Natural killer cell (primary cell): ENCODE data around the gene PARD3B. TPM values are rescaled to one million over a fixed set of nuclear protein-coding genes. Genes with fewer than 3 reads are reported as not detected.

ENCODE experiments used
- ATAC-seq, 3 donors: fragments of 150-1000 bp in 2 of 3; fragments of 200-7000 bp in 1 of 3; cut with Tn5 transposase; 1 replicate in 1 of 3; 2 replicates in 2 of 3; pipeline ENCODE4 v1.10.0; 2021; ENCODE audit warnings: mild to moderate bottlenecking in 2 of 3, moderate library complexity in 2 of 3
- DNase-seq, 2 donors: peaks; one replicate each; pipeline versions ENCODE4 v3.0.0 to v3.0.0-alpha.2; 2013 to 2021; ENCODE audit warnings: mixed read lengths in 1 of 2
- H3K27ac ChIP-seq: one replicate; pipeline ENCODE4 v1.5.1; 2013; ENCODE audit warnings: mild to moderate bottlenecking, low read length
- H3K27me3 ChIP-seq: one replicate; pipeline ENCODE4 v1.6.1; 2013; ENCODE audit warnings: low read length; ENCODE audit not compliant: control insufficient read depth, insufficient read depth
- H3K36me3 ChIP-seq: one replicate; pipeline ENCODE4 v1.6.1; 2013; ENCODE audit warnings: low read length; ENCODE audit not compliant: control insufficient read depth, insufficient read depth
- H3K4me1 ChIP-seq: one replicate; pipeline ENCODE4 v1.6.1; 2013; ENCODE audit warnings: low read length; ENCODE audit not compliant: control insufficient read depth, insufficient read depth
- H3K4me3 ChIP-seq: one replicate; pipeline ENCODE4 v1.5.1; 2013; ENCODE audit warnings: low read length
- H3K9me3 ChIP-seq: one replicate; pipeline ENCODE4 v1.6.1; 2013; ENCODE audit warnings: low read length; ENCODE audit not compliant: control insufficient read depth, insufficient read depth
- H3K27ac Mint-ChIP-seq, 2 donors: one replicate each; pipeline ENCODE4 v1.8.0; 2022; ENCODE audit warnings: mild to moderate bottlenecking in 2 of 2, mixed read lengths in 2 of 2, moderate library complexity in 1 of 2
- H3K27me3 Mint-ChIP-seq, 2 donors: one replicate each; pipeline ENCODE4 v1.8.0; 2022; ENCODE audit warnings: low read depth in 2 of 2, mixed read lengths in 2 of 2
- H3K36me3 Mint-ChIP-seq: one replicate; pipeline ENCODE4 v1.8.0; 2022; ENCODE audit warnings: mixed read lengths
- H3K4me1 Mint-ChIP-seq, 2 donors: one replicate each; pipeline ENCODE4 v1.8.0; 2022; ENCODE audit warnings: mixed read lengths in 2 of 2
- H3K4me3 Mint-ChIP-seq: one replicate; pipeline ENCODE4 v1.8.0; 2022; ENCODE audit warnings: mild to moderate bottlenecking, moderate library complexity, mixed read lengths
- H3K9me3 Mint-ChIP-seq, 2 donors: one replicate each; pipeline ENCODE4 v1.8.0; 2022; ENCODE audit warnings: mixed read lengths in 2 of 2
- CTCF ChIP-seq: fragments of 200-600 bp; IDR thresholded peaks from one replicate; pipeline ENCODE4 v1.8.0; 2022; ENCODE audit warnings: antibody characterized with exemption
- WGBS: methylation state at CpG from one replicate; pipeline ENCODE4 v1.1.7; 2013; ENCODE audit warnings: missing lambda C conversion rate; ENCODE audit not compliant: insufficient coverage; 5-methylcytosine and 5-hydroxymethylcytosine counted together
- intact Hi-C: fragments of 100-400 bp; cut with micrococcal nuclease; formaldehyde crosslinking; loops from one replicate; pipeline ENCODE4 v1.14.2; 2022
- total RNA-seq, 4 donors: library from RNA; stranded (reverse); fragments of 120-200 nt in 1 of 4; gene quantifications; one replicate each; pipeline versions ENCODE4 v1.2.3 to v1.2.4, GENCODE V29; 2013 to 2022

The PARD3B gene
- total RNA-seq, 3 donors from 2014 or later (not counting 1 experiment from before 2014, with no cell fraction given), result 0.13 to 0.45 TPM; not detected in 1

GRCh38 chr2:205089958-205090357 lies 544.7 kb downstream of the PARD3B start:
- no peaks in the 10 kb centered on the region for H3K4me1 Mint-ChIP-seq
- H3K27ac Mint-ChIP-seq, result no peak overlapping the region
- ATAC-seq, result no peak
- no peaks in the 10 kb centered on the region for H3K36me3 ChIP-seq
- 83% methylated on average over 2 of the region's 2 CpGs for WGBS
- no peak for DNase-seq
- H3K27me3 ChIP-seq, result no peaks in the 10 kb centered on the region
- no peak for TF ChIP-seq CTCF
- intact Hi-C loops, result no loop called here
- no peak overlapping the region for H3K27ac ChIP-seq
- H3K9me3 ChIP-seq, result no peaks in the 10 kb centered on the region
- no peaks in the 10 kb centered on the region for H3K9me3 Mint-ChIP-seq
- no peaks in the 10 kb centered on the region for H3K4me1 ChIP-seq
- no peak overlapping the region for H3K4me3 ChIP-seq
- no peaks in the 10 kb centered on the region for H3K27me3 Mint-ChIP-seq
- H3K36me3 Mint-ChIP-seq, result no peaks in the 10 kb centered on the region
- H3K4me3 Mint-ChIP-seq, result no peak overlapping the region

GRCh38 chr2:205091411-205091810 lies 546.1 kb downstream of the PARD3B start:
- Histone ChIP-seq H3K4me3 (no peak overlapping the region), H3K4me1 (no peaks in the 10 kb centered on the region), H3K27ac (no peak overlapping the region), H3K9me3 (no peaks in the 10 kb centered on the region), H3K36me3 (no peaks in the 10 kb centered on the region), H3K27me3 (no peaks in the 10 kb centered on the region)
- Mint-ChIP-seq H3K36me3 (no peaks in the 10 kb centered on the region), H3K9me3 (no peaks in the 10 kb centered on the region), H3K4me3 (no peak overlapping the region), H3K27me3 (no peaks in the 10 kb centered on the region), H3K27ac (no peak overlapping the region), H3K4me1 (no peaks in the 10 kb centered on the region)
- intact Hi-C loops, result no loop called here
- no peak for DNase-seq
- no peak for ATAC-seq
- WGBS, result 94% methylated on average over 2 of the region's 3 CpGs
- no peak for TF ChIP-seq CTCF

GRCh38 chr2:205094031-205094430 lies 548.8 kb downstream of the PARD3B start:
- H3K36me3 ChIP-seq, result no peaks in the 10 kb centered on the region
- Mint-ChIP-seq H3K27ac (no peak overlapping the region), H3K27me3 (no peaks in the 10 kb centered on the region), H3K9me3 (no peaks in the 10 kb centered on the region), H3K36me3 (no peaks in the 10 kb centered on the region), H3K4me3 (no peak overlapping the region), H3K4me1 (no peaks in the 10 kb centered on the region)
- TF ChIP-seq CTCF, result no peak
- H3K4me1 ChIP-seq, result no peaks in the 10 kb centered on the region
- 81% methylated on average over 2 of the region's 3 CpGs for WGBS
- H3K9me3 ChIP-seq, result no peaks in the 10 kb centered on the region
- DNase-seq, result no peak
- ATAC-seq, result no peak
- no peak overlapping the region for H3K27ac ChIP-seq
- H3K27me3 ChIP-seq, result no peaks in the 10 kb centered on the region
- intact Hi-C loops, result no loop called here
- H3K4me3 ChIP-seq, result no peak overlapping the region

GRCh38 chr2:205103699-205104098 lies 558.4 kb downstream of the PARD3B start:
- H3K9me3 ChIP-seq, result no peaks in the 10 kb centered on the region
- TF ChIP-seq CTCF, result no peak
- no peaks in the 10 kb centered on the region for H3K36me3 Mint-ChIP-seq
- H3K4me3 ChIP-seq, result no peak overlapping the region
- H3K27ac Mint-ChIP-seq, result no peak overlapping the region
- H3K27me3 Mint-ChIP-seq, result no peaks in the 10 kb centered on the region
- H3K4me3 Mint-ChIP-seq, result no peak overlapping the region
- no peaks in the 10 kb centered on the region for H3K9me3 Mint-ChIP-seq
- H3K4me1 ChIP-seq, result no peaks in the 10 kb centered on the region
- WGBS, result 79% methylated on average over 2 of the region's 2 CpGs
- no peaks in the 10 kb centered on the region for H3K4me1 Mint-ChIP-seq
- intact Hi-C loops, result no loop called here
- no peaks in the 10 kb centered on the region for H3K36me3 ChIP-seq
- H3K27ac ChIP-seq, result no peak overlapping the region
- H3K27me3 ChIP-seq, result no peaks in the 10 kb centered on the region
- DNase-seq, result no peak
- no peak for ATAC-seq
